Left renal cortex interstitium (tissue), 4 donors: Measurements from ENCODE around the gene IYD. TPM values are rescaled to one million over a fixed set of nuclear protein-coding genes. Genes with fewer than 3 reads are reported as not detected.
A peak's percentile ranks its signal among the peaks of the same experiment; 100 is the strongest.

Experiments
- DNase-seq, 4 donors: peaks; one replicate each; pipeline ENCODE4 v3.0.0-alpha.2; 2013; ENCODE audit warnings: low read depth in 4 of 4, low spot score in 2 of 4, missing footprints in 1 of 4
- polyA plus RNA-seq, 4 donors: library from polyadenylated mRNA; unstranded; fragments of 120-200 nt; gene quantifications; one replicate each; pipeline ENCODE4 v1.2.1, GENCODE V29; 2013; ENCODE audit not compliant: insufficient read length in 4 of 4

IYD gene
- polyA plus RNA-seq, 4 donors, result 3.2 to 4.6 (median 4.2) TPM

- no peak for DNase-seq
These were observed 25.5 kb downstream of the IYD start for GRCh38 chr6:150394053-150394898.

- no peak for DNase-seq
These were observed 26.1 kb downstream of the IYD start for GRCh38 chr6:150394899-150395295.

GRCh38 chr6:150395388-150396009 lies 26.7 kb downstream of the IYD start:
- peak in 1 of 4 donors; percentile 53 for DNase-seq

- DNase-seq, result peak in 1 of 4 donors; percentile 90
These were observed 34.8 kb downstream of the IYD start for GRCh38 chr6:150403458-150404246.

- no peak for DNase-seq
These were observed 38.1 kb downstream of the IYD start for GRCh38 chr6:150406948-150407347.

GRCh38 chr6:150408842-150409241 lies 40.0 kb downstream of the IYD start:
- DNase-seq, result no peak

GRCh38 chr6:150409576-150410066 lies 40.8 kb downstream of the IYD start:
- peak in 1 of 4 donors; percentile 56 for DNase-seq

GRCh38 chr6:150410399-150410798 lies 41.6 kb downstream of the IYD start:
- no peak for DNase-seq

- no peak for DNase-seq
These were observed 42.1 kb downstream of the IYD start for GRCh38 chr6:150410906-150411305.

- no peak for DNase-seq
These were observed 43.4 kb downstream of the IYD start for GRCh38 chr6:150412221-150412620.

- no peak for DNase-seq
These were observed 44.4 kb downstream of the IYD start for GRCh38 chr6:150413198-150413597.

GRCh38 chr6:150413781-150414281 lies 45.0 kb downstream of the IYD start:
- DNase-seq, result no peak

- DNase-seq, result no peak
These were observed 47.3 kb downstream of the IYD start for GRCh38 chr6:150416128-150416527.

- DNase-seq, result no peak
These were observed 48.4 kb downstream of the IYD start for GRCh38 chr6:150417250-150417649.

- DNase-seq, result peak in 1 of 4 donors; percentile 83
These were observed 49.4 kb downstream of the IYD start for GRCh38 chr6:150417899-150418826.

GRCh38 chr6:150418827-150419594 lies 50.2 kb downstream of the IYD start:
- DNase-seq, result peak in 1 of 4 donors; percentile 65

GRCh38 chr6:150420428-150420827 lies 51.6 kb downstream of the IYD start:
- no peak for DNase-seq

GRCh38 chr6:150420926-150421325 lies 52.1 kb downstream of the IYD start:
- DNase-seq, result no peak

- no peak for DNase-seq
These were observed 56.7 kb downstream of the IYD start for GRCh38 chr6:150425508-150425907.
